GM21737 (cell line): Measurements from ENCODE around the gene FRMD4A.
"Not testable (repeated sequence)": the region's sequence is repeated elsewhere in the genome, so short reads cannot be mapped to it uniquely, and the experiment has no call there.

ENCODE experiments used
- ATAC-seq: cut with Tn5 transposase; IDR thresholded peaks from one replicate; pipeline ENCODE4 v1.9.1; 2021; ENCODE audit warnings: mild to moderate bottlenecking, moderate library complexity; ENCODE audit not compliant: unreplicated experiment

The FRMD4A gene

GRCh38 chr10:14156104-14156503 is 174.6 kb downstream of the FRMD4A start:
- no peak for ATAC-seq

- ATAC-seq = no peak
Measured at GRCh38 chr10:14153570-14154055, 177.1 kb downstream of the FRMD4A start.

GRCh38 chr10:14151571-14151970 is 179.2 kb downstream of the FRMD4A start:
- ATAC-seq = no peak

GRCh38 chr10:14150526-14150925 is 180.2 kb downstream of the FRMD4A start:
- no peak for ATAC-seq

- ATAC-seq = no peak
Measured at GRCh38 chr10:14146501-14146900, 184.2 kb downstream of the FRMD4A start.

GRCh38 chr10:14146025-14146424 is 184.7 kb downstream of the FRMD4A start:
- no peak for ATAC-seq

GRCh38 chr10:14144451-14144850 is 186.3 kb downstream of the FRMD4A start:
- no peak for ATAC-seq

GRCh38 chr10:14142606-14143250 is 188.0 kb downstream of the FRMD4A start:
- no peak for ATAC-seq

GRCh38 chr10:14141283-14141682 is 189.4 kb downstream of the FRMD4A start:
- ATAC-seq = no peak

GRCh38 chr10:14137391-14137790 is 193.3 kb downstream of the FRMD4A start:
- no peak for ATAC-seq

GRCh38 chr10:14135196-14135595 is 195.5 kb downstream of the FRMD4A start:
- ATAC-seq = not testable (repeated sequence)

- ATAC-seq = no peak
Measured at GRCh38 chr10:14134275-14134674, 196.4 kb downstream of the FRMD4A start.

- no peak for ATAC-seq
Measured at GRCh38 chr10:14131261-14131960, 199.3 kb downstream of the FRMD4A start.

- no peak for ATAC-seq
Measured at GRCh38 chr10:14129770-14130169, 201.0 kb downstream of the FRMD4A start.

GRCh38 chr10:14128519-14128918 is 202.2 kb downstream of the FRMD4A start:
- ATAC-seq = no peak

GRCh38 chr10:14126697-14127440 is 203.9 kb downstream of the FRMD4A start:
- ATAC-seq = no peak

GRCh38 chr10:14125564-14125963 is 205.2 kb downstream of the FRMD4A start:
- no peak for ATAC-seq

- no peak for ATAC-seq
Measured at GRCh38 chr10:14124941-14125340, 205.8 kb downstream of the FRMD4A start.

- ATAC-seq = no peak
Measured at GRCh38 chr10:14123139-14123538, 207.6 kb downstream of the FRMD4A start.

GRCh38 chr10:14120812-14121211 is 209.9 kb downstream of the FRMD4A start:
- ATAC-seq = no peak

- no peak for ATAC-seq
Measured at GRCh38 chr10:14118953-14119352, 211.8 kb downstream of the FRMD4A start.

GRCh38 chr10:14116837-14117236 is 213.9 kb downstream of the FRMD4A start:
- ATAC-seq = no peak
